Stimulated activated CD8-positive, alpha-beta memory T cell treated with anti-CD3 and anti-CD28 coated beads, Interleukin-15, amount 100 ng/mL, for 48 hours (primary cell): Measurements from ENCODE around the gene RPL31.

Source experiments
- DNase-seq, 2 donors: peaks; one replicate each; pipeline ENCODE4 v3.0.0-alpha.2; 2020; ENCODE audit warnings: low read depth in 2 of 2

Gene RPL31

GRCh38 chr2:101001691-101002561, at the start of gene RPL31:
RPL31 (plus strand) TSS chr2:101002289; CDS start chr2:101002702, 413 bp downstream.
- peak; percentile 92 to 94 for DNase-seq

DNA sequence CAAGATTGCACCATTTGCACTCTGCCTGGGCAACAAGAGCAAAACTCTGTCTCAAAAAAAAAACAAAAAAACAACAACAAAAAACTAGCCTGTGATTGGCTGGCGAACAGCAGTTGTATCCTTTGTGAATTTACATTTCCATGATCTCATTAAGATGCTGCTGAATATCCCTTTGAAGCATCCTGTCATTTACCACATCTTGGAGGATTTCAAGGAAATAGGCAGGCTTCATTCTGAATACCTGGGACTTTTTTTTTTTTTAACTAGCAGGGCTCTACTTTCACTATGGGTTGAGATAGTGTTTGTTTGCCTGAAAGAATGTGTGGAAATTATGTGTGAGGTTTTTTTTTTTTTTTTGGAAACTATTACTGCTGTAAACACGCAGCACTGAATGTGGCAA, 49.6 kb upstream of the RPL31 start:
- no peak for DNase-seq

DNA sequence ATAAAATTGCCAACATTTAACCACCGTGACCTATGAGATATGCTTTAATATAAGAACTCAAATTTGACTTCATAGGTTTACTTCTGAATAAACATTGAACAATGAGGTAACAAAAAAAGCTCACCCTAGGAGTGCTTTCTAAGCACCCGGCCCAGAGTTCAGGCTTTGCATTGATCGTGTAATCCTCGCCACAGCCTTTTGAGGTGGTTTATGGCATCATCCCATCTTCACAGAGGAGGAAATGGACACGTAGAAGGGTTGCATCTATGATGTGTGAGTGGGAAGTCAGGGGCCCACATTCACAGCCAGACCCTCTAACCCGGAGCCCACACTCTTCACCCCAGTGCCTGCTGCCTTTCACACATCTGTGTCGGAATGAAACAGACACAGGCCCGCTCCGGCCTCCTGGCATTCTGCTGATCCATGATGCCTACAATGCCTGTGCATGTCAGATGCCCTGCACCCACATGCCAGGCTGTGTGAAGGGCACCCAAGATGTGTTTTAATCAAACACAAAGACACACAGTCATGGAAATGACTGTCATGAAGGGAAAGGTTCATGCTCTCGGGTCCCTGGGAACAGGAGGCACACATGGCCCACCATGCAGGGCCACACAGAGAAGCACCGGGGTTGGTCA, 48.6 kb upstream of the RPL31 start:
- DNase-seq, result no peak

- no peak for DNase-seq
Observed at GRCh38 chr2:100954044-100954420, 48.1 kb upstream of the RPL31 start.

DNA sequence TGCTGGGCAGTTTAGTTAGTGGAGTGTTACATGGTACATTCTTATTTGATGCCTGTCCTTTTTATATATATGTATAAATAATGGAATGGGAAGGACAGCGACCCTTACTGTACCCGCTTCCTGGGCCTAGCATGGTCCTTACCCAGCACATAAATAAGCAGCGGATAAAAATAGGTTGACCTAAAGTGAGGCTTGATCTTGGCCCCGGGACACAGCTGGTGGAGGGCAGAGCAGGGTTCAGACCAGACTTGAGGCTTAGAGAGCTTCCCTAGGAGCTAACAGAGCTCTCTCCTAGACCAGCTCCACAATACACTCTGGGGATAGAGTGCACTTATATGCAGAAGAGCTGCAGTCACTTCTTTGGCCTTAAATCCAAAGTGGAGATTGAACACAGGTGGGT, 46.9 kb upstream of the RPL31 start:
- DNase-seq, result no peak

GRCh38 chr2:100956081-100956480, 46.0 kb upstream of the RPL31 start:
- no peak for DNase-seq

DNA sequence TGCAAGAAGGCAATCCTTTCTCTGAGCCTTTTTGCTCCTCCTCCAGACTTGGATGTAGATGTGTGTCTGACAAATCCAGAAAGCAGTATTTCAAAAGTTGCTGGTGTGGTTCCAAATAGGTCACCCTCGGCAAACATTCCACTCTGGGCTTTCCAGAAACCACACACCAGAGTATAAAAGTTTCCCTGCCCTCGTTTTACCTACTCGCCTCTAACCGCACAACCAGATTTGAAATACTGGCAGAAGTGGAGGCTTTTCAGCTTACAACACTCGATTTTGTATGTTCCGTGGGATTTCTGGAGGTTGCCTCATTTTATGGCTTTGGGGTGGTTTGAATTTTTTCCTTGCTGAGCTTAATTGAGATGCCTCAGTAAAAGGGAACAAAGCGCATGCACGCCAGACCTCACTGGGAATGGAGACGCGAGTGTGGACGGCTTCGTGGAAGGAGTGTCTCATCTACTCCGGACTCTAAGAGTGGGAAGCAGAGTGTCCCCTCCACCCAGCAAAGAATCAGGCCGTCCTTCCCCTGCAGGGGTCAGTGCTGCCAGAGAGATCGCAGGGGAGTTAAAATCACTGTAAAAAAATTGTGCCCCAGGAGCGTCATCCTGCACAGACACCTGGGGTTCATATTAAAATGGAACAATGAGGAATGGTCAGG, 44.0 kb upstream of the RPL31 start:
- DNase-seq, result no peak

- no peak for DNase-seq
Observed at GRCh38 chr2:100959225-100959880, 42.7 kb upstream of the RPL31 start.

DNA sequence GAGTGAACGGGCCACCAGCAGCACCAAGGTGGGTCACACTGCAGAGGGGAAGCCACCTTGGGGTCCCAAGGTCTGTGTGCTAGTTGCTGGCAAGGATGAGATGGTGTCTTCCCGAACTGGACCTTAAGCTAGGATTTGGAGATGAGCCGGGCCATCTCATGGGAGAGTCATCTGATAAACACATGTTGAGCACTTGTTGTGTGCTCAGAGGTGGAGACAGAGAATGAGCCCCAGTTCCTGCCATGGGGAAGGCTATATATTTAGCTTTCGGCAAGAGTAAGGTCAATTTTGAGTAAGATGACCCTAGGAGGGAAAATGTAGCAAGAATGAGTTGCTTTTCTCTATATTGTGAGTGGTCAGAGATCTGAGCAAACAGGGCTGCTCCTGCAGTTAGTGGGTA, 41.4 kb upstream of the RPL31 start:
- no peak for DNase-seq

GRCh38 chr2:100962366-100963025, 39.6 kb upstream of the RPL31 start:
- no peak for DNase-seq

- no peak for DNase-seq
Observed at GRCh38 chr2:100963026-100963375, 39.1 kb upstream of the RPL31 start.

- no peak for DNase-seq
Observed at GRCh38 chr2:100964222-100964621, 37.9 kb upstream of the RPL31 start.

DNA sequence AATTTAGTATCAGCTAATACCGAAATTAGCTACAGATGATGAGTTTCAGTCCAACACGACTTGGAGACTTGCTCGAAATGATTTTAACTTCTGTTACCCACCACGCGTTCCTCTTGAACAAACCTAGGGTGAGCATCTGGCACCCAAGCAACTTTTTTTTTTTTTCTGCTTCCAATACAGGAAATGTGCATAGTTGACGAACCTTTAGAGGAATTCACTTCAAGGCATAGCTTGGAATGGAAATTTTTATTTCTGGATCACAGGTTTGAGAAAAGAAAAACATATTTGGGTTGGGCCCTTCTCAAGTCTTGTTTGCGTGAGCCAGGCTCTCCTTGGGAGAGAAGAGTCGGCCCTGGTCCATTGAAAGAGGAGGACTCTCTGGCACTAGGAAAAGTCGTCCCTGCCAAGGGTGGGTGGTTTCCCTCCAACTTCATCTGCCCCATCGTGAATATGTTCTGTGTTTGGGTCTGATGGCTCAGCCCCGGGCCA, 37.4 kb upstream of the RPL31 start:
- no peak for DNase-seq

- DNase-seq, result no peak
Observed at GRCh38 chr2:100965596-100965995, 36.5 kb upstream of the RPL31 start.

DNA sequence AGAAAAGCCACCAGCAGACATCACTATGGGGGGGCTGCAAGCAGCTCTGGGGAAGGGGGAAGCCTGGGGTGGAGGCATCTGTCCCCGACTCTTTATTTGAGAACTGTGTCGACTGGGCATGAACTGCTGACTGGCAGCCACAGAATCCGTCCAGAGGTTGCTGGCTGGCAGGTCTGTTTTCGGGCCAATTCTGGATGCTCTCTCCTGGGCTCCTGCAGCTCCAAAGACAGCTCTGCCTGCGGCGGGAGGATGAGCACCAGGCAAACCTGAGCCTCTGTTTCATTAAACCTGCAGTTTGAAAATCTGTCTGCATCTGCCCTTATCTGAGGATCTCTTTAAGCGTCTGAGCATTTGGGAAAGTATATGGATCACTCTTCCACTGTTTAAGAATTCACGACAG, 34.4 kb upstream of the RPL31 start:
- DNase-seq, result no peak

DNA sequence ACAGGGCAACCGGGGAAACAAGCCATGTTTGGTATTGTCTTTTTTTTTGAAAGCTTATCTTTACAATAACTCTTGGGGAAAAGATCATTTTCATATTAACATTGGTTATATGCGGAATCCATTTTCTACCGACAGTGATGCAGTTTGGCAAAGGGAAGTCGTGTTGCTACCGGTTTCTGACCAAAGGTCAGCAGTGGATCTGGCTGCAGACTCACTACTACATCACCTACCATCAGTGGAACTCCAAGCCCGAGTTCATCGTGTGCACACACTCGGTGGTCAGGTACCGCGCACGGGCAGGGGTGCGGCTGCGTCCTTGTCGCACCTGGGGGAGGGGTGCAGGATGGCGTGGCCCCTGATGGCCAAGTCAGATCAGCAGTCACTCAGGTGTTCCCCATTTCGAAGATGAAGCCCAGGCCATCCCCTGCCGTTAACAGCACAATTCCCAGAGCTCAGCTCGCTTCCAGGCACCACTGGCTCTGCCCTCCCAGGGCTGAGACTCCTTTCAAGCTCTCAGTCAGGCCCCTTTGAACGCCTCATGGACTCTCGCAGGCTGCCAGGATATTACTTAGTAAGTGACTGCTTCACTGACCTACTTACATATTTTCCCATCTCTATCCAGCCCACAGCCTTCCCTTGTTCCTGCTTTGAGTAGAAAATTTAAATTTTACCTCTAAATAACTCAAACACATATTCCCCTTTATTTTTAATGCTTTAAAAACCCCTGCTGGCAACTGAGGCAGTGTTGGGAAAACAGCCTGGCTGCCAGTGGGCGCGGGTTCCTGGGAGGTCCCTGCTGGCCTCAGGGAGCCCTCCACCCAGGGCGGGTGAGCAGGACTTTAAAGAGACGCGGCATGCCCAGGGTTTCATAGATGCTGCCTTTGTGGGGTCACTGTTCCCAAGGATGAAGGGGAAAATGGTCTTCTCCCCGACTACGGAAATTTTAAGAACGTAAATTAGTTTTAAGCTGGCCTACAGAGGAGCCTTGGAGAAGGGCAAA, 33.6 kb upstream of the RPL31 start:
- DNase-seq, result no peak

GRCh38 chr2:100969998-100970397, 32.1 kb upstream of the RPL31 start:
- DNase-seq, result no peak

DNA sequence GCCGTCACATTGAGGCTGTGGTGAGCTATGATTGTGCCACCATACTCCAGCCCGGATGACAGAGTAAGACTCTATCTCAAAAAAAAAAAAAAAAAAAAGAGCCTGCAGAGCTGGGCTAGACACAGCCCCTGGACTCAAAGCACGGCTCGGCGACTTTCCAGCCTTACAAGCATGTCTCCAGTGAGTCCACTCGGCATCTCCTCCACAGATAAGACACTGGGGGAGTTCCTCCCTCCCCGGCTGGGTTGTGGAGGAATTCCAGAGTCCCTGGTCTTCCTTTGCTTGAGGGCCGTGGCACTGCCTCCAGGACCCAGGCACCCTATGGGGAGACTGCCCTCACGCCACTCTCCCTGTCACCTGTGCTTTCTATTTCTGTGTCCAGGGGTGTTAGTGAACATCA, 30.9 kb upstream of the RPL31 start:
- no peak for DNase-seq

GRCh38 chr2:100972452-100972851, 29.6 kb upstream of the RPL31 start:
- DNase-seq, result no peak

- no peak for DNase-seq
Observed at GRCh38 chr2:100974712-100975520, 27.2 kb upstream of the RPL31 start.
